IMR-90 (cell line): Measurements from ENCODE around the gene CCDC141.

Experiments
- BHLHE40 ChIP-seq: fragments of 150-350 bp; IDR thresholded peaks from 2 replicates; pipeline ENCODE4 v1.6.1; 2016; ENCODE audit warnings: mild to moderate bottlenecking, low read depth, low read length
- CEBPB ChIP-seq: IDR thresholded peaks from 2 replicates; pipeline ENCODE4 v1.6.1; 2012; ENCODE audit warnings: low read depth, low read length, improper control_type of control experiment
- CHD1 ChIP-seq: IDR thresholded peaks from 2 replicates; pipeline ENCODE4 v1.6.1; 2012; ENCODE audit warnings: low read depth, low read length, improper control_type of control experiment
- CTCF ChIP-seq: conservative IDR thresholded peaks from 2 replicates; pipeline ENCODE4 v1.5.1; 2012; ENCODE audit warnings: mild to moderate bottlenecking, low read depth, low read length, improper control_type of control experiment
- ELK1 ChIP-seq: fragments of 150-350 bp; IDR thresholded peaks from 2 replicates; pipeline ENCODE4 v1.6.1; 2016; ENCODE audit warnings: low read depth, mild to moderate bottlenecking, low read length, moderate library complexity, borderline replicate concordance
- FOS ChIP-seq: fragments of 150-350 bp; IDR thresholded peaks from 2 replicates; pipeline ENCODE4 v1.6.1; 2016; ENCODE audit warnings: low read depth, low read length
- MAZ ChIP-seq: IDR thresholded peaks from 2 replicates; pipeline ENCODE4 v1.6.1; 2012; ENCODE audit warnings: low read depth, mild to moderate bottlenecking, low read length, improper control_type of control experiment, moderate library complexity, borderline replicate concordance
- MXI1 ChIP-seq: IDR thresholded peaks from 2 replicates; pipeline ENCODE4 v1.6.1; 2012; ENCODE audit warnings: low read depth, mild to moderate bottlenecking, low read length, moderate library complexity, borderline replicate concordance
- POLR2A ChIP-seq: IDR thresholded peaks from 2 replicates; pipeline ENCODE4 v1.6.1; 2012; ENCODE audit warnings: mild to moderate bottlenecking, low read depth, low read length
- RAD21 ChIP-seq: IDR thresholded peaks from 2 replicates; pipeline ENCODE4 v1.6.1; 2012; ENCODE audit warnings: low read length, improper control_type of control experiment
- RCOR1 ChIP-seq: IDR thresholded peaks from 2 replicates; pipeline ENCODE4 v1.6.1; 2012; ENCODE audit warnings: mild to moderate bottlenecking, low read length, improper control_type of control experiment; ENCODE audit not compliant: insufficient replicate concordance
- RFX5 ChIP-seq: IDR thresholded peaks from 2 replicates; pipeline ENCODE4 v1.8.0; 2012; ENCODE audit warnings: low read depth, mild to moderate bottlenecking, low read length, moderate library complexity
- SMC3 ChIP-seq: fragments of 150-350 bp; IDR thresholded peaks from 2 replicates; pipeline ENCODE4 v1.6.1; 2016; ENCODE audit warnings: low read depth, mild to moderate bottlenecking, antibody characterized with exemption, low read length, moderate library complexity

- TF ChIP-seq BHLHE40 (no peak), CTCF (peak; percentile 65), POLR2A (no peak), RFX5 (no peak), MAZ (no peak), FOS (no peak), ELK1 (no peak), MXI1 (no peak), CEBPB (no peak), RAD21 (peak; percentile 67), SMC3 (peak; percentile 43), RCOR1 (no peak), CHD1 (no peak)
Measured at GRCh38 chr2:178796079-178796677, 253.8 kb downstream of the CCDC141 start.
